ENCODE data around the gene FGD5. TPM values are rescaled to one million over a fixed set of nuclear protein-coding genes. Genes with fewer than 3 reads are reported as not detected.

FGD5 gene
- polyA plus RNA-seq, 1 of the 3 experiments (the other 2 are of a cell fraction), result not detected

DNA sequence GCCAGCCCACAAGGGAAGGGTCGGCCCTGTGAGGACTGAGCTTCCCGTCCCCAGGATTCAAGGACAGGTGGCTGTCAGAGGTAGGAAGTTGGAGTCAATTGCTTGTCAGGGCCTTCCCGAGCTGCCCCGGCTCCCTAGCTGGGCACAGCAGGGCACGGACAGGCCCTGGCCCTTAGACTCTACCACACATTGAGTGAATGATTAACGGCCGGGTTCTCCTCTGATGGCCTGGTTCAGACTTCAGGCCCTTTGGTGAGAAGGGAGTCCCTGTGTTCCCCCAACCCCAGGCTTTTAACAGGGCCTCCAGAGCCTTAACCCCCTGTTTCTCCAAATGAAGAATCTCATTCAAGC, 16.4 kb upstream of the FGD5 start:
- POLR2A ChIA-PET, result no interaction called here
- H3K9ac ChIP-seq, result no peak overlapping the region
- TF ChIP-seq SMC3 (IDR thresholded peaks at IDR 0.05; ENCODE audit: low read depth, low read length) (no peak), MXI1 (IDR thresholded peaks at IDR 0.05; ENCODE audit: low read depth, low read length) (no peak), NFIC (IDR thresholded peaks at IDR 0.05; ENCODE audit: borderline replicate concordance) (no peak), JUND (IDR thresholded peaks at IDR 0.05) (no peak), EZH2phosphoT487 (IDR thresholded peaks at IDR 0.05; ENCODE audit: borderline replicate concordance, low read depth) (no peak), SIN3A (IDR thresholded peaks at IDR 0.05; ENCODE audit: borderline replicate concordance, low read depth, low read length) (no peak), ELF1 (IDR thresholded peaks at IDR 0.05) (no peak), IRF3 (IDR thresholded peaks at IDR 0.05; ENCODE audit: low read depth, low read length) (no peak), MEF2A (IDR thresholded peaks at IDR 0.05; ENCODE audit: borderline replicate concordance, low read depth) (no peak), CHD2 (IDR thresholded peaks at IDR 0.05; ENCODE audit: low read length, partially characterized antibody) (no peak), RXRA (IDR thresholded peaks at IDR 0.05; ENCODE audit: borderline replicate concordance, low read depth) (no peak), GABPA (IDR thresholded peaks at IDR 0.05; ENCODE audit: low read depth) (no peak), YY1 (IDR thresholded peaks at IDR 0.05; ENCODE audit: low read depth) (no peak), ZBTB33 (IDR thresholded peaks at IDR 0.05; ENCODE audit: borderline replicate concordance, low read depth) (no peak), GATA2 (CRISPR knock-in tag; IDR thresholded peaks at IDR 0.05) (no peak), RAD21 (IDR thresholded peaks at IDR 0.05; ENCODE audit: low read length) (no peak), USF2 (IDR thresholded peaks at IDR 0.05; ENCODE audit: borderline replicate concordance, low read depth, low read length) (no peak)

More for the DNA sequence above, 16.4 kb upstream of the FGD5 start:
- Histone ChIP-seq H3K4me2 (no peak overlapping the region), H2AFZ (ENCODE audit: low read depth) (no peak overlapping the region), H3F3A (replicated peaks; ENCODE audit: insufficient read depth) (no peaks in the 10 kb centered on the region), H3K4me1 (ENCODE audit: control insufficient read depth in 1 of 2, insufficient read depth in 2 of 2, low read depth in 1 of 2, low read length in 1 of 2) (peaks cover 0 to 3% of the 10 kb centered on the region in 2 experiments; a peak in 1 of 4 replicates), H4K20me1 (ENCODE audit: insufficient read depth) (no peaks in the 10 kb centered on the region), H3K36me3 (replicated peaks in 1 of 2; ENCODE audit: control insufficient read depth in 1 of 2, insufficient read depth in 2 of 2, low read length in 1 of 2) (no peaks in the 10 kb centered on the region), H3K9me3 (no peaks in the 10 kb centered on the region), H3K9me2 (no peaks in the 10 kb centered on the region), H3K79me2 (ENCODE audit: insufficient read depth) (no peaks in the 10 kb centered on the region), H3K27me3 (ENCODE audit: insufficient read depth) (no peaks in the 10 kb centered on the region), H3K4me3 (ENCODE audit: low read depth in 2 of 2, low read length in 1 of 2) (no peak overlapping the region), H3K27ac (ENCODE audit: low read depth in 2 of 2, low read length in 1 of 2) (no peak overlapping the region)
- WGBS (ENCODE audit: low lambda C conversion rate), result 45% methylated on average over 5 of the region's 7 CpGs
- no peak for DNase-seq
- CTCF ChIA-PET, result interaction anchor here (1.1 to 1.3 kb wide), 2 partner anchors 11 to 119 kb away, joined by 3 to 4 read pairs; no protein-coding TSS in a partner anchor

All from SK-N-SH (cell line).